NB4 (cell line): ENCODE measurements around the gene FOXP2.

Experiments used
- DNase-seq: peaks from one replicate; pipeline ENCODE4 v3.0.0; 2010; ENCODE audit warnings: low read depth
- H3K4me3 ChIP-seq: one replicate; pipeline ENCODE4 v1.5.1; 2011; ENCODE audit warnings: mild to moderate bottlenecking, low read depth, low read length, moderate library complexity
- CTCF ChIP-seq: IDR thresholded peaks from one replicate; pipeline ENCODE4 v1.5.1; 2012; ENCODE audit warnings: low read depth, low read length
- MAX ChIP-seq: IDR thresholded peaks from 2 replicates; pipeline ENCODE4 v1.6.1; 2011; ENCODE audit warnings: low read depth, low read length
- MYC ChIP-seq: IDR thresholded peaks from 2 replicates; pipeline ENCODE4 v1.6.1; 2011; ENCODE audit warnings: low read depth, low read length
- POLR2A ChIP-seq: IDR thresholded peaks from 2 replicates; pipeline ENCODE4 v1.6.1; 2011; ENCODE audit warnings: mild to moderate bottlenecking; ENCODE audit not compliant: insufficient read length; ENCODE audit errors: extremely low read depth

The FOXP2 gene

GRCh38 chr7:114678116-114678515, 263.5 kb downstream of the FOXP2 start:
- TF ChIP-seq MYC, result no peak
- TF ChIP-seq POLR2A, result no peak
- TF ChIP-seq CTCF, result no peak
- no peak overlapping the region for H3K4me3 ChIP-seq
- DNase-seq, result no peak

- TF ChIP-seq MAX, result no peak
- TF ChIP-seq CTCF, result no peak
- TF ChIP-seq POLR2A, result no peak
- TF ChIP-seq MYC, result no peak
- no peak for DNase-seq
Measured at GRCh38 chr7:114687238-114687637, 272.6 kb downstream of the FOXP2 start.

GRCh38 chr7:114688443-114689055, 273.9 kb downstream of the FOXP2 start:
- no peak for DNase-seq
- H3K4me3 ChIP-seq, result no peak overlapping the region
- TF ChIP-seq MYC, result no peak
- no peak for TF ChIP-seq MAX
- TF ChIP-seq POLR2A, result no peak
- no peak for TF ChIP-seq CTCF

More at GRCh38 chr7:114687238-114687637, 272.6 kb downstream of the FOXP2 start:
- no peak overlapping the region for H3K4me3 ChIP-seq

GRCh38 chr7:114689406-114689805, 274.8 kb downstream of the FOXP2 start:
- TF ChIP-seq POLR2A (no peak), MAX (no peak), CTCF (no peak), MYC (no peak)
- no peak for DNase-seq
- H3K4me3 ChIP-seq, result no peak overlapping the region

GRCh38 chr7:114691605-114692004, 277.0 kb downstream of the FOXP2 start:
- no peak overlapping the region for H3K4me3 ChIP-seq
- no peak for DNase-seq
- no peak for TF ChIP-seq MYC
- no peak for TF ChIP-seq POLR2A
- TF ChIP-seq CTCF, result no peak
- TF ChIP-seq MAX, result no peak

- no peak for DNase-seq
- TF ChIP-seq POLR2A (no peak), MYC (no peak), MAX (no peak), CTCF (no peak)
- H3K4me3 ChIP-seq, result no peak overlapping the region
Measured at GRCh38 chr7:114695182-114695581, 280.6 kb downstream of the FOXP2 start.
